GM21390 (cell line): ENCODE results near the gene MAN2B2.
"Not testable (repeated sequence)": the region's sequence is repeated elsewhere in the genome, so short reads cannot be mapped to it uniquely, and the experiment has no call there.

Experiments
- ATAC-seq: cut with Tn5 transposase; IDR thresholded peaks from one replicate; pipeline ENCODE4 v1.9.1; 2021; ENCODE audit not compliant: unreplicated experiment

Gene MAN2B2

GRCh38 chr4:6613676-6614651, 39.0 kb downstream of the MAN2B2 start:
- ATAC-seq = no peak

GRCh38 chr4:6614701-6615230, 39.8 kb downstream of the MAN2B2 start:
- ATAC-seq = no peak

GRCh38 chr4:6616087-6616995, 41.4 kb downstream of the MAN2B2 start:
- no peak for ATAC-seq

- no peak for ATAC-seq
These were observed 42.3 kb downstream of the MAN2B2 start for GRCh38 chr4:6617246-6617645.

GRCh38 chr4:6618386-6619115, 43.6 kb downstream of the MAN2B2 start:
- no peak for ATAC-seq

GRCh38 chr4:6619116-6619465, 44.1 kb downstream of the MAN2B2 start:
- no peak for ATAC-seq

- ATAC-seq = no peak
These were observed 44.7 kb downstream of the MAN2B2 start for GRCh38 chr4:6619466-6620255.

GRCh38 chr4:6620296-6620695, 45.3 kb downstream of the MAN2B2 start:
- no peak for ATAC-seq

- ATAC-seq = no peak
These were observed 46.0 kb downstream of the MAN2B2 start for GRCh38 chr4:6620891-6621555.

GRCh38 chr4:6621556-6621927, 46.6 kb downstream of the MAN2B2 start:
- ATAC-seq = no peak

GRCh38 chr4:6622744-6623143, 47.8 kb downstream of the MAN2B2 start:
- ATAC-seq = no peak

GRCh38 chr4:6625256-6625655, 50.3 kb downstream of the MAN2B2 start:
- ATAC-seq = no peak

- no peak for ATAC-seq
These were observed 51.1 kb downstream of the MAN2B2 start for GRCh38 chr4:6626066-6626465.

- ATAC-seq = no peak
These were observed 52.8 kb downstream of the MAN2B2 start for GRCh38 chr4:6627832-6628231.

- not testable (repeated sequence) for ATAC-seq
These were observed 53.5 kb downstream of the MAN2B2 start for GRCh38 chr4:6628484-6628883.

- no peak for ATAC-seq
These were observed 57.1 kb downstream of the MAN2B2 start for GRCh38 chr4:6632125-6632524.

GRCh38 chr4:6633091-6633906, 58.3 kb downstream of the MAN2B2 start:
- ATAC-seq = no peak

- ATAC-seq = no peak
These were observed 59.8 kb downstream of the MAN2B2 start for GRCh38 chr4:6634746-6635145.
